ENCODE measurements around the gene GLI3.

DNA sequence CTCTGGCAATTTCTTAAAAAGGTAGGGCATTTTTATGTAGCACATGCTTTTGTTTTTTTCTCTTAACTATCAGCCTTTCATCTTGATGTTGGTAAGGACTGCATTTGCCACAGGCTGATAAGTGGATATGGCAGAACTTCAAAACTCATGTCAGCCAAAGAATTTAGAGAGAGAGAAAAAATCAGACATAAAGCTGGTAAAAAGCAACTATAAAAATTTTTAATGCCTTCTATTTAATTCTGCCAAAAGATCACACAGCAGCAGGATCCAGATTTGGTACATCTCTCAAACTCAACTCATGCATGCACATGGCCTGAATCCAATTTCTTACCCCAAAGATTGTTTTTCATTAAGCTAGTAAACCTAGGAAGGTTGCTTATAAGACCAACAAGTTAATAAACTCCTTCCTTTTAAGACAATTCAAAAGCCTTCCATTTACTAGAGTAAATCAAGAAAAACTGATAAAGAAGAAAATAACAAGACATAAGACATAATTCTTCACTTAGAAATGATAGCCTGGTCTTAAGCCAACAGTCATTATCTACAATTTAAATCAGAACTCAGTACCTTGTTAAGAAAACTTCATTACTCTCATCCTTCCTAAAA lies 69.3 kb downstream of the GLI3 start:
- TF ChIP-seq, protein P1, sequence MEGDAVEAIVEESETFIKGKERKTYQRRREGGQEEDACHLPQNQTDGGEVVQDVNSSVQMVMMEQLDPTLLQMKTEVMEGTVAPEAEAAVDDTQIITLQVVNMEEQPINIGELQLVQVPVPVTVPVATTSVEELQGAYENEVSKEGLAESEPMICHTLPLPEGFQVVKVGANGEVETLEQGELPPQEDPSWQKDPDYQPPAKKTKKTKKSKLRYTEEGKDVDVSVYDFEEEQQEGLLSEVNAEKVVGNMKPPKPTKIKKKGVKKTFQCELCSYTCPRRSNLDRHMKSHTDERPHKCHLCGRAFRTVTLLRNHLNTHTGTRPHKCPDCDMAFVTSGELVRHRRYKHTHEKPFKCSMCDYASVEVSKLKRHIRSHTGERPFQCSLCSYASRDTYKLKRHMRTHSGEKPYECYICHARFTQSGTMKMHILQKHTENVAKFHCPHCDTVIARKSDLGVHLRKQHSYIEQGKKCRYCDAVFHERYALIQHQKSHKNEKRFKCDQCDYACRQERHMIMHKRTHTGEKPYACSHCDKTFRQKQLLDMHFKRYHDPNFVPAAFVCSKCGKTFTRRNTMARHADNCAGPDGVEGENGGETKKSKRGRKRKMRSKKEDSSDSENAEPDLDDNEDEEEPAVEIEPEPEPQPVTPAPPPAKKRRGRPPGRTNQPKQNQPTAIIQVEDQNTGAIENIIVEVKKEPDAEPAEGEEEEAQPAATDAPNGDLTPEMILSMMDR (conservative IDR thresholded peaks at IDR 0.05; ENCODE audit: low read length) = no peak
- no peak for TF ChIP-seq EZH2phosphoT487 (IDR thresholded peaks at IDR 0.05; ENCODE audit: borderline replicate concordance)

Data from Loucy (cell line).